Measurements from ENCODE around the gene CSTPP1. TPM values are rescaled to one million over a fixed set of nuclear protein-coding genes. Genes with fewer than 3 reads are reported as not detected.

The CSTPP1 gene
- total and polyA plus RNA-seq, 2 of the 4 experiments (the other 2 are of a cell fraction) = 22.0 to 35.7 TPM

- Histone ChIP-seq H3K14ac (replicated peaks; ENCODE audit: low read depth, low read length) (no peak overlapping the region), H4K8ac (ENCODE audit: low read depth in 2 of 2, low read length in 2 of 2) (no peak overlapping the region), H3K27me3 (ENCODE audit: control insufficient read depth, insufficient read depth, low read length) (no peaks in the 10 kb centered on the region), H3K27ac (ENCODE audit: insufficient read depth, low read length) (no peak overlapping the region), H3K9ac (ENCODE audit: low read depth, low read length) (no peak overlapping the region), H2AK9ac (replicated peaks; ENCODE audit: low read depth, low read length, poor library complexity) (no peak overlapping the region), H3K4ac (ENCODE audit: low read depth, low read length) (no peak overlapping the region), H3K36me3 (ENCODE audit: control insufficient read depth, insufficient read depth, low read length) (no peaks in the 10 kb centered on the region), H2BK5ac (ENCODE audit: low read depth, low read length, poor library complexity, severe bottlenecking) (no peak overlapping the region), H2BK120ac (ENCODE audit: low read depth, low read length) (no peak overlapping the region), H3K79me1 (ENCODE audit: low read depth in 1 of 2, low read length in 2 of 2) (0 out of 4 replicates have a peak, but pooled peaks cover 0 to 2% of the 10 kb centered on the region in 2 experiments), H3K4me2 (ENCODE audit: low read depth, low read length) (no peak overlapping the region), H2BK15ac (ENCODE audit: low read depth, low read length) (no peak overlapping the region), H2AK5ac (ENCODE audit: low read depth, low read length) (no peak overlapping the region), H4K5ac (ENCODE audit: low read depth, low read length) (no peak overlapping the region), H3K18ac (ENCODE audit: low read depth, low read length) (no peak overlapping the region), H3K23ac (ENCODE audit: low read depth, low read length) (no peak overlapping the region), H2BK20ac (ENCODE audit: low read depth, low read length) (no peak overlapping the region), H3K9me1 (ENCODE audit: insufficient read depth, low read length) (peaks cover 10% of the 10 kb centered on the region), H3K9me3 (ENCODE audit: control insufficient read depth, insufficient read depth, low read length) (no peaks in the 10 kb centered on the region), H2AFZ (replicated peaks; ENCODE audit: low read length, poor library complexity) (no peak overlapping the region), H3K56ac (ENCODE audit: extremely low read depth, insufficient read depth, low read length) (no peak overlapping the region), H3K4me3 (ENCODE audit: insufficient read depth, low read depth, low read length) (no peak overlapping the region), H4K20me1 (ENCODE audit: insufficient read depth, low read length) (no peaks in the 10 kb centered on the region), H4K91ac (ENCODE audit: insufficient read depth, low read depth, low read length) (no peak overlapping the region), H3K4me1 (ENCODE audit: control insufficient read depth, insufficient read depth, low read length) (peaks cover 9% of the 10 kb centered on the region)
- ChIA-PET POLR2A (ENCODE audit: unreplicated experiment) (no interaction called here), CTCF (no interaction called here)
- dilution Hi-C loops (cut with HindIII; ENCODE audit: low sequenced_read_pairs, unreplicated experiment) = no loop called here
- no TSS peak for BruUV-seq (replicated peaks)
- no peak for TF ChIP-seq CEBPB (IDR thresholded peaks at IDR 0.05; ENCODE audit: low read depth, low read length)
- no peak for TF ChIP-seq SMC3 (IDR thresholded peaks at IDR 0.05; ENCODE audit: low read depth, low read length)
- no peak for TF ChIP-seq POLR2A (IDR thresholded peaks at IDR 0.05; ENCODE audit: low read depth, low read length)
- no peak for TF ChIP-seq USF2 (IDR thresholded peaks at IDR 0.05; ENCODE audit: low read depth, low read length)
- no peak for TF ChIP-seq ELK1 (IDR thresholded peaks at IDR 0.05; ENCODE audit: borderline replicate concordance, low read depth, low read length)
- no peak for TF ChIP-seq MAFK (IDR thresholded peaks at IDR 0.05; ENCODE audit: low read depth, low read length)
- TF ChIP-seq NFE2L2 (IDR thresholded peaks at IDR 0.05; ENCODE audit: low read depth, low read length) = no peak
- TF ChIP-seq MAZ (IDR thresholded peaks at IDR 0.05; ENCODE audit: borderline replicate concordance, low read depth, low read length) = no peak
- TF ChIP-seq RAD21 (IDR thresholded peaks at IDR 0.05; ENCODE audit: low read length) = no peak
- no peak for TF ChIP-seq BHLHE40 (IDR thresholded peaks at IDR 0.05; ENCODE audit: low read depth, low read length)
- ATAC-seq (ENCODE audit: low read depth) (no peak), DNase-seq (no peak)
- in situ Hi-C loops (cut with MboI; ENCODE audit: low sequenced_read_pairs) = no loop called here
- intact Hi-C loops (cut with micrococcal nuclease) = no loop called here
Observed at GRCh38 chr11:47099918-47100315, 163.4 kb downstream of the CSTPP1 start.
